IMR-90 (cell line): ENCODE data around the gene SPATA9. TPM values are rescaled to one million over a fixed set of nuclear protein-coding genes. Genes with fewer than 3 reads are reported as not detected.

Experiments
- ATAC-seq: fragments of 200-7000 bp; cut with Tn5 transposase; 2 replicates; pipeline ENCODE4 v1.9.1; 2020; ENCODE audit warnings: low read depth, mild to moderate bottlenecking, moderate library complexity
- BruUV-seq: library from RNA; stranded (reverse); fragments of 400-500 nt; replicated peaks from 2 replicates; lab custom pipeline; 2021; lab: Mats Ljungman, UMichigan
- CTCF ChIA-PET: fragments of 300-600 bp; formaldehyde crosslinking; extraction: SDS; loops from one replicate; lab custom pipeline; 2021; ENCODE audit warnings: antibody characterized with exemption; lab: Yijun Ruan, JAX
- POLR2A ChIA-PET: fragments of 300-600 bp; sonication (Branson Sonifier 250); formaldehyde crosslinking; loops from one replicate; lab custom pipeline; 2022; ENCODE audit warnings: antibody characterized with exemption; ENCODE audit not compliant: unreplicated experiment; lab: Charles Lee
- DNase-seq: peaks from one replicate; pipeline ENCODE4 v3.0.0; 2013
- H2AFZ ChIP-seq: replicated peaks from 2 replicates; pipeline ENCODE3; 2013; ENCODE audit warnings: low read length, mild to moderate bottlenecking; ENCODE audit not compliant: poor library complexity
- H2AK5ac ChIP-seq: 2 replicates; pipeline ENCODE4 v1.6.1; 2013; ENCODE audit warnings: low read depth, low read length, inconsistent platforms
- H2AK9ac ChIP-seq: replicated peaks from 2 replicates; pipeline ENCODE3; 2013; ENCODE audit warnings: mild to moderate bottlenecking, low read depth, low read length, moderate library complexity; ENCODE audit not compliant: poor library complexity
- H2BK120ac ChIP-seq: 2 replicates; pipeline ENCODE4 v1.6.1; 2013; ENCODE audit warnings: low read depth, low read length, inconsistent platforms
- H2BK15ac ChIP-seq: 3 replicates; pipeline ENCODE4 v1.6.1; 2013; ENCODE audit warnings: low read depth, low read length, inconsistent platforms
- H2BK20ac ChIP-seq: 2 replicates; pipeline ENCODE4 v1.6.1; 2013; ENCODE audit warnings: low read depth, mild to moderate bottlenecking, inconsistent platforms, low read length, moderate library complexity
- H2BK5ac ChIP-seq: 2 replicates; pipeline ENCODE4 v1.6.1; 2013; ENCODE audit warnings: mild to moderate bottlenecking, low read depth, low read length, inconsistent platforms; ENCODE audit not compliant: poor library complexity, severe bottlenecking
- H3K14ac ChIP-seq: replicated peaks from 2 replicates; pipeline ENCODE4 v1.6.1; 2013; ENCODE audit warnings: low read depth, low read length, inconsistent platforms
- H3K18ac ChIP-seq: 2 replicates; pipeline ENCODE4 v1.6.1; 2013; ENCODE audit warnings: low read depth, low read length, control low read depth
- H3K23ac ChIP-seq: 2 replicates; pipeline ENCODE4 v1.6.1; 2013; ENCODE audit warnings: low read depth, low read length, inconsistent platforms
- H3K27ac ChIP-seq: 2 replicates; pipeline ENCODE4 v1.5.1; 2013; ENCODE audit warnings: mild to moderate bottlenecking, control low read depth, low read length; ENCODE audit not compliant: insufficient read depth
- H3K27me3 ChIP-seq: 2 replicates; pipeline ENCODE4 v1.6.1; 2013; ENCODE audit warnings: low read length; ENCODE audit not compliant: control insufficient read depth, insufficient read depth
- H3K36me3 ChIP-seq: 2 replicates; pipeline ENCODE4 v1.6.1; 2013; ENCODE audit warnings: low read length, mixed read lengths; ENCODE audit not compliant: control insufficient read depth, insufficient read depth
- H3K4ac ChIP-seq: 2 replicates; pipeline ENCODE4 v1.6.1; 2013; ENCODE audit warnings: low read depth, low read length, inconsistent platforms
- H3K4me1 ChIP-seq: 2 replicates; pipeline ENCODE4 v1.6.1; 2013; ENCODE audit warnings: low read length, mixed read lengths; ENCODE audit not compliant: control insufficient read depth, insufficient read depth
- H3K4me2 ChIP-seq: 2 replicates; pipeline ENCODE4 v1.6.1; 2013; ENCODE audit warnings: low read depth, mild to moderate bottlenecking, control low read depth, low read length, moderate library complexity
- H3K4me3 ChIP-seq: 2 replicates; pipeline ENCODE4 v1.5.1; 2013; ENCODE audit warnings: low read depth, mild to moderate bottlenecking, control low read depth, low read length, moderate library complexity; ENCODE audit not compliant: insufficient read depth
- H3K56ac ChIP-seq: 2 replicates; pipeline ENCODE4 v1.6.1; 2013; ENCODE audit warnings: low read length, inconsistent platforms; ENCODE audit not compliant: insufficient read depth; ENCODE audit errors: extremely low read depth
- H3K79me1 ChIP-seq, 2 experiments: 2 replicates each; pipeline ENCODE4 v1.6.1; 2013; ENCODE audit warnings: low read length in 2 of 2, inconsistent platforms in 1 of 2, low read depth in 1 of 2
- H3K9ac ChIP-seq: 2 replicates; pipeline ENCODE4 v1.6.1; 2013; ENCODE audit warnings: low read depth, low read length, control low read depth
- H3K9me1 ChIP-seq: 2 replicates; pipeline ENCODE4 v1.6.1; 2013; ENCODE audit warnings: low read length, inconsistent platforms; ENCODE audit not compliant: insufficient read depth
- H3K9me3 ChIP-seq: 2 replicates; pipeline ENCODE4 v1.6.1; 2013; ENCODE audit warnings: low read length; ENCODE audit not compliant: control insufficient read depth, insufficient read depth
- H4K20me1 ChIP-seq: 2 replicates; pipeline ENCODE4 v1.6.1; 2013; ENCODE audit warnings: low read length, inconsistent platforms; ENCODE audit not compliant: insufficient read depth
- H4K5ac ChIP-seq: 2 replicates; pipeline ENCODE4 v1.6.1; 2013; ENCODE audit warnings: mild to moderate bottlenecking, low read depth, low read length, control low read depth
- H4K8ac ChIP-seq, 2 experiments: 2 replicates each; pipeline ENCODE4 v1.6.1; 2013; ENCODE audit warnings: low read depth in 2 of 2, low read length in 2 of 2, control low read depth in 1 of 2, inconsistent platforms in 1 of 2
- H4K91ac ChIP-seq: 2 replicates; pipeline ENCODE4 v1.6.1; 2013; ENCODE audit warnings: low read depth, low read length, inconsistent platforms; ENCODE audit not compliant: insufficient read depth
- CHD1 ChIP-seq: IDR thresholded peaks from 2 replicates; pipeline ENCODE4 v1.6.1; 2012; ENCODE audit warnings: low read depth, low read length, improper control_type of control experiment
- FOS ChIP-seq: fragments of 150-350 bp; IDR thresholded peaks from 2 replicates; pipeline ENCODE4 v1.6.1; 2016; ENCODE audit warnings: low read depth, low read length
- MAFK ChIP-seq: IDR thresholded peaks from 2 replicates; pipeline ENCODE4 v1.6.1; 2012; ENCODE audit warnings: low read depth, low read length, improper control_type of control experiment
- NFE2L2 ChIP-seq: fragments of 150-350 bp; IDR thresholded peaks from 2 replicates; pipeline ENCODE4 v1.6.1; 2016; ENCODE audit warnings: low read depth, mild to moderate bottlenecking, low read length
- WGBS, 2 experiments: methylation state at CpG; one replicate each; pipeline versions ENCODE4 v1.1.5 to v1.1.7; 2013; ENCODE audit warnings: missing lambda C conversion rate in 2 of 2; ENCODE audit not compliant: insufficient read length in 1 of 2; ENCODE audit errors: extremely low coverage in 2 of 2; 5-methylcytosine and 5-hydroxymethylcytosine counted together
- dilution Hi-C: fragments of 300-500 bp; cut with HindIII; formaldehyde crosslinking; loops from one replicate; pipeline ENCODE4 v1.14.3; 2018; ENCODE audit warnings: low sequenced_read_pairs; ENCODE audit not compliant: unreplicated experiment
- in situ Hi-C: fragments of 300-500 bp; cut with MboI; formaldehyde crosslinking; loops from 3 replicates; pipeline ENCODE4 v1.14.3; 2019; ENCODE audit warnings: low sequenced_read_pairs, inconsistent platforms, mixed read lengths
- intact Hi-C: fragments of 100-400 bp; cut with micrococcal nuclease; formaldehyde crosslinking; loops from 2 replicates; pipeline ENCODE4 v1.10.0; 2022
- polyA plus RNA-seq, 3 experiments: library from polyadenylated mRNA; depleted of rRNA; stranded (reverse); fragments of >200 nt; gene quantifications; 2 replicates each; pipeline ENCODE4 v1.2.3, GENCODE V29; 2012; ENCODE audit warnings: low replicate concordance in 1 of 3
- total RNA-seq: library from RNA; depleted of rRNA; stranded (reverse); fragments of >200 nt; gene quantifications from 2 replicates; pipeline ENCODE4 v1.2.3, GENCODE V29; 2012

Gene SPATA9
- total and polyA plus RNA-seq, 2 of the 4 experiments (the other 2 are of a cell fraction): 0.72 to 0.86 TPM

- Histone ChIP-seq H3K23ac (no peak overlapping the region), H3K79me1 (peaks cover 0 to 32% of the 10 kb centered on the region in 2 experiments; a peak in 2 of 4 replicates), H4K8ac (peak overlapping the region in 1 of 2 experiments; percentile 23; a peak in 1 of 4 replicates), H2BK15ac (no peak overlapping the region; the same call in 1 of the 3 replicates), H3K9ac (no peak overlapping the region), H3K27me3 (no peaks in the 10 kb centered on the region), H3K27ac (no peak overlapping the region; the same call in 1 of the 2 replicates), H3K14ac (peak overlapping the region; percentile 76), H2BK20ac (peak overlapping the region; percentile 59; the same call in 1 of the 2 replicates), H2BK120ac (peak overlapping the region; percentile 73; the same call in 1 of the 2 replicates), H3K4me1 (peaks cover 13% of the 10 kb centered on the region), H3K4me2 (no peak overlapping the region), H2AK9ac (no peak overlapping the region), H4K5ac (peak overlapping the region; percentile 50; the same call in 1 of the 2 replicates), H3K4ac (peak overlapping the region; percentile 38; the same call in 1 of the 2 replicates), H3K4me3 (no peak overlapping the region), H3K9me1 (peaks cover 7% of the 10 kb centered on the region; the same call in 1 of the 2 replicates), H4K91ac (peak overlapping the region; percentile 28), H3K56ac (no peak overlapping the region), H2AK5ac (peak overlapping the region; percentile 24), H2BK5ac (peak overlapping the region; percentile 95), H3K18ac (peak overlapping the region; percentile 57), H3K36me3 (no peaks in the 10 kb centered on the region), H4K20me1 (peaks cover 5% of the 10 kb centered on the region; the same call in 1 of the 2 replicates), H2AFZ (no peak overlapping the region), H3K9me3 (no peaks in the 10 kb centered on the region)
- ChIA-PET POLR2A (no interaction called here), CTCF (interaction anchor here (0.8 kb wide), 1 partner anchor 40 kb away, joined by 3 read pairs; no protein-coding TSS in a partner anchor)
- dilution Hi-C loops: no loop called here
- no peak for DNase-seq
- no TSS peak for BruUV-seq
- intact Hi-C loops: loop anchor here (5.0 to 10.0 kb wide), 2 partner anchors 82 to 175 kb away; partner anchors contain the start of genes ARSK, RFESD and SKIC3
- no peak for TF ChIP-seq CHD1
- no peak for TF ChIP-seq FOS
- no peak for TF ChIP-seq MAFK
- no peak for TF ChIP-seq NFE2L2
- no peak for ATAC-seq
- in situ Hi-C loops: loop anchor here (5.0 kb wide), 1 partner anchor 62 kb away; no protein-coding TSS in a partner anchor
- 93% methylated on average over 2 of the region's 8 CpGs; no CpG with 5 or more reads in 1 of the 2 experiments for WGBS, 2 experiments
These were observed 46.6 kb upstream of the SPATA9 start for GRCh38 chr5:95729115-95730010.
